Stimulated activated CD8-positive, alpha-beta memory T cell treated with anti-CD3 and anti-CD28 coated beads, Interleukin-4, amount 100 ng/mL, for 1 hour (primary cell): ENCODE measurements around the gene STK31.
"Not testable (repeated sequence)": the region's sequence is repeated elsewhere in the genome, so short reads cannot be mapped to it uniquely, and the experiment has no call there.

ENCODE experiments used
- DNase-seq, 2 donors: peaks; one replicate each; pipeline ENCODE4 v3.0.0-alpha.2; 2020; ENCODE audit warnings: low read depth in 2 of 2, low spot score in 1 of 2

The STK31 gene

GRCh38 chr7:23712368-23713284 is 2.6 kb downstream of the STK31 start:
- DNase-seq = no peak

DNA sequence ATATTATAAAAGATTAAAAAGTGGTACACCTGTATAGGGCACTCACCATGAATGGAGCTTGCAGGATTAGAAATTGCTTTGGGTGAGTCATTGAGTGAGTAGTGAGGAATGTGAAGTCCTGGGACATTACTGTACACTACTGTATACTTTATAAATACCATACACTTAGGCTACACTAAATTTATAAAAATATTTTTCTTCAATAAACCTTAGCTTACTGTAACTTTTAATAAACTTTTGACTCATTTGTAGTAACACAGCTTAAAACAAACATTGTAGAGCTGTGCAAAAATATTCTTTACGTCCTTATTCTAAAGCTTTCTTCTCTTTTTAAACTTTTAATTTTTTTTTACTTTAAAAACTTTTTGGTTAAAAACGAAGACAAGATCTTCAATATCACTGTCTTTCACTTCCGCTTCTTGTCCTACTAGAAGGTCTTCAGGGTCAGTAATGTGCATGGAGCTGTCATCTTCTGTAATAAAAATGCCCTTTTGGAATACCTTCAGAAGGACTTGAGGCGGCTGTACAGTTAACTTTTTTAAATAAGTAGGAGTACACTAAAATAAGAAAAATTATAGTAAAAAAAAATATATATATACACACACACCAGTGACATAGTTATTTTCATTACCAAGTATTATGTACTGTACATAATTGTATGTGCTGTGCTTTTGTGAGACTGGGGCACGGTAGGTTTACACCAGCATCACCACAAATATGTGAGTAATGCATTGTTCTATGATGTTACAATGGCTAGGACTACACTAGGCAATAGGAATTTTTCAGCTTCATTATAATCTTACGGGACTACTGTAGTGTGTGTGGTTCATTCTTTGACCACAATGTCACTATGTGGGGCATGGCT is 3.5 kb downstream of the STK31 start:
- DNase-seq = no peak

- no peak for DNase-seq
Measured at GRCh38 chr7:23714150-23714464, 4.1 kb downstream of the STK31 start.

- DNase-seq = no peak
Measured at GRCh38 chr7:23714579-23714978, 4.6 kb downstream of the STK31 start.

DNA sequence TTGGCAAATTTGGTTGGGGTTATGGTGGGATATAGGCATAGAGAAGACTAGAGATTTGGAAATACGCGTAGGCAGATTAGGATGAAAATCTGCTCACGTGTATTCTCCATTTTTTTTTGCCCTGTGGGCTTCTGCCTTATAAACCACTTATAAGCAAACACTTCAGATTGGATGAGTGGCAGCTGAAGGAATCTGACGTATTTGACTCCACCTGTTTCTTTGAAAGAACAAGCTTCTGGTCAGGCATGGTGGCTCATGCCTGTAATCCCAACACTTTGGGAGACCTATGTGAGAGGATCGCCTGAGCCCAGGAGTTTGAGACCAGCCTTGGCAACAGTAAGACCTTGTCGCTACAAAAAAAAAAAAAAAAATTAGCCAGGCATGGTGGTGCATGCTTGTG is 5.1 kb downstream of the STK31 start:
- DNase-seq = no peak

DNA sequence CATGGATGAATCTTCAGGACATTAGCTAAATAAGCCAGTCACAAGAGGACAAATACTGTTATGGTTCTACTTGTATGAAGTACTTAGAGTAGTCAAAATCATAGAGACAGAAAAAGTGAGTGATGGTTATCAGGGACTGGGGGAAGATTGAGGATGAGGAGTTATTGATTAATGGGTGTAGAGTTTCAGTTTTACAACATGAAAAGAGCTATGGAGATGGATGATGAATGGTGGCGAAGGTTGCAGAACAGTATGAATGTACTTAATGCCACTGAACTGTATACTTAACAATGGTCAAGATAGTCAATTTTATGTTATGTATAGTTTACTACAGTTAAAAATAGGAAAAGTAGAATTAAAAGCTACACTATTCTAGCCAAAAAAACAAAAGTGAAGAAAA is 7.8 kb downstream of the STK31 start:
- DNase-seq = no peak

GRCh38 chr7:23721456-23721855 is 11.4 kb downstream of the STK31 start:
- DNase-seq = no peak

DNA sequence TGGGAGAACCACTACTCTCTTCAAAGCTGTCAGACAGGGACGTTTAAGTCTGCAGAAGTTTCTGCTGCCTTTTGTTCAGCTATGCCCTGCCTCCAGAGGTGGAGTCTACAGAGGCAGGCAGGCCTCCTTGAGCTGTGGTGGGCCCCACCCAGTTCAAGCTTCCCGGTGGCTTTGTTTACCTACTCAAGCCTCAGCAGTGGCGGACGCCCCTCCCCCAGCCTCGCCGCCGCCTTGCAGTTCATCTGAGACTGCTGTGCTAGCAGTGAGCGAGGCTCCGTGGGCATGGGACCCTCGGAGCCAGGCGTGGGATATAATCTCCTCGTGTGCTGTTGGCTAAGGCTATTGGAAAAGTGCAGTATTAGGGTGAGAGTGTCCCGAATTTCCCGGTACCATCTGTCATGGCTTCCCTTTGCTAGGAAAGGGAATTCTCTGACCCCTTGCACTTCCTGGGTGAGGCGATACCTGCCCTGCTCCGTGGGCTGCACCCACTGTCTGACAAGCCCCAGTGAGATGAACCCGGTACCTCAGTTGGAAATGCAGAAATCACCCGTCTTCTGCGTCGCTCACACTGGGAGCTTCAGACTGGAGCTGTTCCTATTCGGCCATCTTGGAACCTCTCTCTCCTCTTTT is 12.7 kb downstream of the STK31 start:
- DNase-seq = not testable (repeated sequence)

- not testable (repeated sequence) for DNase-seq
Measured at GRCh38 chr7:23724113-23724512, 14.1 kb downstream of the STK31 start.

- DNase-seq = no peak
Measured at GRCh38 chr7:23742051-23742450, 32.0 kb downstream of the STK31 start.

- no peak for DNase-seq
Measured at GRCh38 chr7:23743226-23743625, 33.2 kb downstream of the STK31 start.

DNA sequence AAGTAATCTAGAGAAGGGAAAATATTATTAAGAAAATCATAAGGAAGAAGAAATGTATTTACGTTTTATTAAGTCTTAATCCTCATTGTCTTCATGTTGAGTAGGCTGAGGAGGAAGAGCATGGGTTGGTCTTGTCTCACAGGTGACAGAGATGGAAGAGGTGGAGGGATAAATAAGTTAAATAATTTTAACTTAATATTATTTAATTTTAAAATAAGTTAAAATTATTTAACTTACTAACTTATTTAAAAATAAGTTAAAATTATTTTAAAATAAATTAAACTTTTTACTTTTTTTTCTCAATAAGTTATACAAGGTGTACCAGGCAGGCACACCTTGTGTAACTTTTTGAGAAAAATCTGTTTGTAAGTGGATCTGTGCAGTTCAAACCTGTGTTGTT is 36.6 kb downstream of the STK31 start:
- no peak for DNase-seq

- no peak for DNase-seq
Measured at GRCh38 chr7:23751852-23752251, 41.8 kb downstream of the STK31 start.

- not testable (repeated sequence) for DNase-seq
Measured at GRCh38 chr7:23758839-23759238, 48.8 kb downstream of the STK31 start.

DNA sequence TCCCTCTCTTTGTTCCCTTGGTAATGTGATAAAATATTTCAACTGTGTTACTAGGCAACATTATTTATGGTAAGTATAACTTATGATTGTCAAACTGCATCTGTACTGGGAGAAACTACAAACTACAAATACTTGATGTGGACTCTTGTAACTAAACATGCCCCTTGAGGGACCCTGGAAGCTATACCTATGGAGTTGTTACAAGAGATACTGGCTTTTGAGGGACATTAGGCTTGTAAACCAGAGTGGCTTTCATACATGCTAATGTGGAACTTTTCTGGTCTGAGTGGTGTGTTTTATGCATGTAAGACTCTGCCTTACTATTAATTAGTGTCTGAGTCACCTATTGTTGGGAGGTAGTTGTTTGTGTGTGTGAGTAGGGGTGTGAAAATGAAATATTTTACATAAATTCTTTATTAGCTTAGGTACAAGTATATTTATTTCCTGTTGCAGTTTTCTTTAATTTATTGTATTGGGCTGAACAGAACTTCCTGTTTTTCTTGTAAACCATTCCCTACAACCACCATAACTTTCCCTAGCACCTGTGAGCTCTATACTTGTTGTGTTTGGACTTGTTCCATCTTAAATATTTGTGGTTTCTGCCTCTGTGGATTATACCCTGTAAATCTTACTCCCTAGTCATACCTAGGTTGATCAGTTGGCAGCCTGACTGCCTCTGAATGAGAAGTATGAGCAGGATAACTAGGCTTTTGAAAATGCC is 49.8 kb downstream of the STK31 start:
- no peak for DNase-seq

DNA sequence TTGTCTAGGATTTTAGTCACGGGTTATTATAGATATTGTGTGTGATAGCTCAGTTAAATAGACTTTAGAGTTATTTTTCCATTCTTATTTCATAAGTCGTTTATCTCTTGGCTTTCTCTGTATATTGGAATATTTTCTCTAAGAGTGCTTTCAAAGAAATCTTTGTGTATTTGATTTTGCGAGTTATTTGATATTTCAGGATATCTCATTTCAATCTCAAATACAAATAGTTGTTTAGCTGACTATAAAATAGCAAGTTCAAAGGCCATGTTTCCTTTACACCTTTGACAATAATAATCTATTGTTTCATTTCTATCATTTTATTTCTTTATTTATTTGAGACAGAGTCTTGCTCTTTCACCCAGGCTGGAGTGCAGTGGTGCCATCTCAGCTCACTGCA is 55.9 kb downstream of the STK31 start:
- no peak for DNase-seq

GRCh38 chr7:23767514-23767913 is 57.5 kb downstream of the STK31 start:
- no peak for DNase-seq

DNA sequence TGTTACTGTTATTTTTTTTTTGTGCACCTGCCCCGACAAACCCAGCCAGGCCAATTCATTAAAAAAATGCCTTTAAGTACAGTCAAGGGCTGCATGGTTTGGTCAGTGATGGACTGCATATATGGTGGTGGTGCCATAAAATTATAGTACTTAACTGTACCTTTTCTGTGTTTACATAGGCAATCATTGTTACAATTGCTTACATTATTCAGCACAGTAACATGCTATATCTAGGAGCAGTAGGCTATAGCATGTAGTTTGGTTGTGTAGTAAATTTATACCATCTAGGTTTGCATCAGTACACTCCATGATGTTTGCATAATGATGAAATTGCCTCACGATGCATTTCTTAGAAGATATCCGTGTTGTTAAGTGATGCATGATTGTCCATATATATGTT is 58.0 kb downstream of the STK31 start:
- no peak for DNase-seq

DNA sequence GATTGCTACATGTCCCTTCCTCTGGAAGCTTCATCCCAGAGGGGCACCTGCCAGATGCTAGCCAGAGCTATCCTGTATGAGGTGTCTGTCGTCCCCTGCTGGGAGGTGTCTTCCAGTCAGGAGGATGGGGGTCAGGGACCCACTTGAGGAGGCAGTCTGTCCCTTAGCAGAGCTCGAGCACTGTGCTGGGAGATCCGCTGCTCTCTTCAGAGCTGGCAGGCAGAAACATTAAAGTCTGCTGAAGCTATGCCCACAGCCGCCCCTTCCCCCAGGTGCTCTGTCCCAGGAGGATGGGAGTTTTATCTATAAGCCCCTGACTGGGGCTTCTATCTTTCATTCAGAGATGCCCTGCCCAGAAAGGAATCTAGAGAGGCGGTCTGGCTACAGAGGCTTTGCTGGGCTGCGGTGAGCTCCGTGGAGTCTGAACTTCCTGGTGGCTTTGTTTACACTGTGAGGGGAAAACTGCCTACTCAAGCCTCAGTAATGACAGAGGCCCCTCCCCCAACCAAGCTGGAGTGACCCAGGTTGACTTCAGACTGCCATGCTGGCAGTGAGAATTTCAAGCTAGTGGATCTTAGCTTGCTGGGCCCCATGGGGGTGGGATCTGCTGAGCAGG is 69.3 kb downstream of the STK31 start:
- DNase-seq = not testable (repeated sequence)

- no peak for DNase-seq
Measured at GRCh38 chr7:23783115-23783514, 73.1 kb downstream of the STK31 start.

DNA sequence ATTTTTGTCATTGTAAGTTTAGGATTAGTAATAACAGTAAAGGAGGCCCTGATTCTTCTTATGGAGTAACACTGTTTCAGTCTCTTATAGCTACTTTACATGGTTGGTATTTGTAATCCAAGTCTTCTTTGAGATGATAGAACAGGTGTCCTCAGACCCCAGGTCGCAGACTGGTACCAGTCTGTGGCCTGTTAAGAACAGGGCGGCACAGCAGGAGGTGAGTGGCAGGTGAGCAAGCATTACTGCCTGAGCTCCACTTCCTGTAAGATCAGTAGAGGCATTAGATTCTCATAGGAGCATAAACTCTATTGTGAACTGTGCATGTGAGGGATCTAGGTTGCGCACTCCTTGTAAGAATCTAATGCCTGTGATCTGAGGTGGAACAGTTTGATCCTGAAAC is 77.3 kb downstream of the STK31 start:
- no peak for DNase-seq
